SK-N-SH treated with all-trans-retinoic acid at 6 μM for 48 hours (cell line): ENCODE measurements around the gene MT2A.

Experiments
- ATAC-seq: fragments of 200-7000 bp; cut with Tn5 transposase; 3 replicates; pipeline ENCODE4 v1.9.1; 2020; ENCODE audit warnings: mild to moderate bottlenecking, moderate library complexity
- ARNTL ChIP-seq: fragments of 450-650 bp; formaldehyde crosslinking; IDR thresholded peaks from 2 replicates; pipeline ENCODE4 v1.5.0; 2020; ENCODE audit warnings: low read depth, mild to moderate bottlenecking, moderate library complexity, borderline replicate concordance
- BACH2 ChIP-seq: fragments of 250-450 bp; sonication (Bioruptor Pico); IDR thresholded peaks from 2 replicates; pipeline ENCODE4 v1.9.0; 2021; ENCODE audit warnings: mild to moderate bottlenecking, borderline replicate concordance
- CREB5 ChIP-seq: fragments of 250-450 bp; sonication (Bioruptor Pico); IDR thresholded peaks from 2 replicates; pipeline ENCODE4 v1.5.1; 2020; ENCODE audit warnings: low read depth, mild to moderate bottlenecking, moderate library complexity
- CSDC2 ChIP-seq: fragments of 250-450 bp; sonication (Bioruptor Pico); IDR thresholded peaks from 2 replicates; pipeline ENCODE4 v1.5.0; 2020; ENCODE audit warnings: mild to moderate bottlenecking, moderate library complexity
- ESRRG ChIP-seq: fragments of 250-450 bp; sonication (Bioruptor Pico); IDR thresholded peaks from 2 replicates; pipeline ENCODE4 v1.6.1; 2021; ENCODE audit warnings: mild to moderate bottlenecking
- GLIS3 ChIP-seq: fragments of 250-450 bp; sonication (Bioruptor Pico); IDR thresholded peaks from 2 replicates; pipeline ENCODE4 v1.5.0; 2020; ENCODE audit warnings: mild to moderate bottlenecking, moderate library complexity
- ISL1 ChIP-seq: fragments of 250-450 bp; sonication (Bioruptor Pico); IDR thresholded peaks from 2 replicates; pipeline ENCODE4 v2.1.2; 2022; ENCODE audit warnings: mild to moderate bottlenecking, moderate library complexity
- OSR1 ChIP-seq: fragments of 250-450 bp; sonication (Bioruptor Pico); IDR thresholded peaks from 2 replicates; pipeline ENCODE4 v1.8.0; 2022; ENCODE audit warnings: moderate library complexity, mild to moderate bottlenecking, inconsistent platforms
- POU6F1 ChIP-seq: fragments of 250-450 bp; sonication (Bioruptor Pico); IDR thresholded peaks from 2 replicates; pipeline ENCODE4 v1.8.0; 2021; ENCODE audit warnings: low read depth, mild to moderate bottlenecking, moderate library complexity, borderline replicate concordance
- PPARA ChIP-seq: fragments of 250-450 bp; sonication (Bioruptor Pico); IDR thresholded peaks from 2 replicates; pipeline ENCODE4 v1.5.0; 2020; ENCODE audit warnings: mild to moderate bottlenecking, borderline replicate concordance
- RARB ChIP-seq: fragments of 250-450 bp; sonication (Bioruptor Pico); IDR thresholded peaks from 2 replicates; pipeline ENCODE4 v1.8.0; 2021; ENCODE audit warnings: mild to moderate bottlenecking, moderate library complexity
- TCF4 ChIP-seq: fragments of 250-450 bp; sonication (Bioruptor Pico); IDR thresholded peaks from 2 replicates; pipeline ENCODE4 v1.8.0; 2021; ENCODE audit warnings: mild to moderate bottlenecking, moderate library complexity, borderline replicate concordance
- TOX ChIP-seq: fragments of 250-450 bp; sonication (Bioruptor Pico); IDR thresholded peaks from 2 replicates; pipeline ENCODE4 v1.8.0; 2021; ENCODE audit warnings: mild to moderate bottlenecking, moderate library complexity, borderline replicate concordance
- TSHZ2 ChIP-seq: fragments of 250-450 bp; sonication (Bioruptor Pico); IDR thresholded peaks from 2 replicates; pipeline ENCODE4 v1.5.0; 2020; ENCODE audit warnings: mild to moderate bottlenecking, moderate library complexity
- ZC3H10 ChIP-seq: fragments of 250-450 bp; sonication (Bioruptor Pico); IDR thresholded peaks from 2 replicates; pipeline ENCODE4 v1.5.1; 2021; ENCODE audit warnings: mild to moderate bottlenecking, moderate library complexity
- ZFP3 ChIP-seq: fragments of 250-450 bp; sonication (Bioruptor Pico); IDR thresholded peaks from 2 replicates; pipeline ENCODE4 v1.5.0; 2020; ENCODE audit warnings: mild to moderate bottlenecking, moderate library complexity
- ZFP30 ChIP-seq: fragments of 450-650 bp; formaldehyde crosslinking; IDR thresholded peaks from 2 replicates; pipeline ENCODE4 v1.5.0; 2022; ENCODE audit warnings: mild to moderate bottlenecking, moderate library complexity
- ZNF565 ChIP-seq: fragments of 450-650 bp; formaldehyde crosslinking; conservative IDR thresholded peaks from 2 replicates; pipeline ENCODE4 v1.5.0; 2020; ENCODE audit warnings: low read depth, mild to moderate bottlenecking, moderate library complexity
- ZNF70 ChIP-seq: fragments of 450-650 bp; formaldehyde crosslinking; IDR thresholded peaks from 2 replicates; pipeline ENCODE4 v1.5.0; 2020; ENCODE audit warnings: mild to moderate bottlenecking, moderate library complexity
- TF ChIP-seq, protein P1 (sequence below): fragments of 250-450 bp; sonication (Bioruptor Pico); IDR thresholded peaks from 2 replicates; pipeline ENCODE4 v1.5.1; 2021; ENCODE audit warnings: mild to moderate bottlenecking, moderate library complexity
- TF ChIP-seq, protein P2 (sequence below): fragments of 250-450 bp; sonication (Bioruptor Pico); IDR thresholded peaks from 2 replicates; pipeline ENCODE4 v1.8.0; 2020; ENCODE audit warnings: mild to moderate bottlenecking, moderate library complexity, borderline replicate concordance

The MT2A gene

GRCh38 chr16:56636616-56637413 lies 28.4 kb downstream of the MT2A start:
- ATAC-seq, result no peak
- TF ChIP-seq CSDC2 (CRISPR knock-in tag), result no peak
- no peak for TF ChIP-seq BACH2 (CRISPR knock-in tag)
- TF ChIP-seq ZFP30, result no peak
- no peak for TF ChIP-seq GLIS3 (CRISPR knock-in tag)
- TF ChIP-seq ARNTL, result no peak
- TF ChIP-seq OSR1 (CRISPR knock-in tag), result no peak
- TF ChIP-seq ZNF565 (CRISPR knock-in tag), result no peak
- no peak for TF ChIP-seq CREB5 (CRISPR knock-in tag)
- no peak for TF ChIP-seq ZNF70 (CRISPR knock-in tag)
- TF ChIP-seq ZFP3 (CRISPR knock-in tag), result no peak
- TF ChIP-seq ESRRG (CRISPR knock-in tag), result no peak
- TF ChIP-seq, protein P1, sequence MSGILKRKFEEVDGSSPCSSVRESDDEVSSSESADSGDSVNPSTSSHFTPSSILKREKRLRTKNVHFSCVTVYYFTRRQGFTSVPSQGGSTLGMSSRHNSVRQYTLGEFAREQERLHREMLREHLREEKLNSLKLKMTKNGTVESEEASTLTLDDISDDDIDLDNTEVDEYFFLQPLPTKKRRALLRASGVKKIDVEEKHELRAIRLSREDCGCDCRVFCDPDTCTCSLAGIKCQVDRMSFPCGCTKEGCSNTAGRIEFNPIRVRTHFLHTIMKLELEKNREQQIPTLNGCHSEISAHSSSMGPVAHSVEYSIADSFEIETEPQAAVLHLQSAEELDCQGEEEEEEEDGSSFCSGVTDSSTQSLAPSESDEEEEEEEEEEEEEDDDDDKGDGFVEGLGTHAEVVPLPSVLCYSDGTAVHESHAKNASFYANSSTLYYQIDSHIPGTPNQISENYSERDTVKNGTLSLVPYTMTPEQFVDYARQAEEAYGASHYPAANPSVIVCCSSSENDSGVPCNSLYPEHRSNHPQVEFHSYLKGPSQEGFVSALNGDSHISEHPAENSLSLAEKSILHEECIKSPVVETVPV (CRISPR knock-in tag), result no peak
- TF ChIP-seq ZC3H10 (CRISPR knock-in tag), result no peak
- TF ChIP-seq, protein P2, sequence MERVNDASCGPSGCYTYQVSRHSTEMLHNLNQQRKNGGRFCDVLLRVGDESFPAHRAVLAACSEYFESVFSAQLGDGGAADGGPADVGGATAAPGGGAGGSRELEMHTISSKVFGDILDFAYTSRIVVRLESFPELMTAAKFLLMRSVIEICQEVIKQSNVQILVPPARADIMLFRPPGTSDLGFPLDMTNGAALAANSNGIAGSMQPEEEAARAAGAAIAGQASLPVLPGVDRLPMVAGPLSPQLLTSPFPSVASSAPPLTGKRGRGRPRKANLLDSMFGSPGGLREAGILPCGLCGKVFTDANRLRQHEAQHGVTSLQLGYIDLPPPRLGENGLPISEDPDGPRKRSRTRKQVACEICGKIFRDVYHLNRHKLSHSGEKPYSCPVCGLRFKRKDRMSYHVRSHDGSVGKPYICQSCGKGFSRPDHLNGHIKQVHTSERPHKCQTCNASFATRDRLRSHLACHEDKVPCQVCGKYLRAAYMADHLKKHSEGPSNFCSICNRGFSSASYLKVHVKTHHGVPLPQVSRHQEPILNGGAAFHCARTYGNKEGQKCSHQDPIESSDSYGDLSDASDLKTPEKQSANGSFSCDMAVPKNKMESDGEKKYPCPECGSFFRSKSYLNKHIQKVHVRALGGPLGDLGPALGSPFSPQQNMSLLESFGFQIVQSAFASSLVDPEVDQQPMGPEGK (CRISPR knock-in tag), result no peak
- no peak for TF ChIP-seq RARB (CRISPR knock-in tag)
- TF ChIP-seq TCF4 (CRISPR knock-in tag), result no peak
- TF ChIP-seq TSHZ2 (CRISPR knock-in tag), result no peak
- TF ChIP-seq ISL1 (CRISPR knock-in tag), result no peak
- no peak for TF ChIP-seq POU6F1

DNA sequence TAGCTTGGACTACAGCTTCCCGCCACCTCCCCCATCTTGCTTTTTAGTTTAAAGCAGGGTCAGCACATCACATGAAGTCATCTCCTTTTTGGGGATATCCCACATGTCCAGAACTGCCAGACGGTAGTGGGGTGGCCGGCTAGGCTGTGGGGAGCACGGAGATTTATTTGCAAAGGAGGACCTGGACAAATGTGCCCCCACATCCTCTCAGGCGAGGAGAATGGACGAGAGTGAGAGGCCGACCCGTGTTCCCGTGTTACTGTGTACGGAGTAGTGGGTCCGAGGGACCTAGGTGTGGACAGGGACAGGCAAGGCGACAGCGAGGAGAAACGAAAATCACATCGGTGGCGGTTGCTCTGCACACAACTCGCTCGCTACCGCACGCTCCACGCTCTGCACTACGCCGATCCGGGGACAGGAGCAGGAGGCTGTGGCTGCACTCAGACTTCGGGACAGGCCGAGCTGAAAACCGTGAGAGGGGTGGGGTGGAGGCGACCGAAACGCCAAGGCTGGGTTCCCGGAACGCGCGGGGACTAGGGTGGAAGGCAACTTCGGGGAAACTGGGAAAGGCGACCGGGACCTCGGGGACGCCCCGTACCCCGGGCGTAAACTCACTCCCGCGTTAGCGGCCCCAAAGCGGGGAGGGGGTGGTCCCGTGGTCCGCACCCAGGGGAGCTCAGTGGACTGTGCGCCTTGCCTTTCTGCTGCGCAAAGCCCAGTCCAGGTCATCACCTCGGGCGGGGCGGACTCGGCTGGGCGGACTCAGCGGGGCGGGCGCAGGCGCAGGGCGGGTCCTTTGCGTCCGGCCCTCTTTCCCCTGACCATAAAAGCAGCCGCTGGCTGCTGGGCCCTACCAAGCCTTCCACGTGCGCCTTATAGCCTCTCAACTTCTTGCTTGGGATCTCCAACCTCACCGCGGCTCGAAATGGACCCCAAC lies 29.7 kb downstream of the MT2A start, which contains the start of gene MT1A:
Gene MT1A, plus strand, starts transcription at position 853 of the 937 bp plus-strand sequence. Its CDS starts 73 bp downstream, at position 926.
- ATAC-seq, result peak; percentile 78
- TF ChIP-seq TCF4 (CRISPR knock-in tag), result no peak
- TF ChIP-seq POU6F1, result no peak
- no peak for TF ChIP-seq PPARA
- TF ChIP-seq BACH2 (CRISPR knock-in tag), result no peak
- no peak for TF ChIP-seq OSR1 (CRISPR knock-in tag)
- no peak for TF ChIP-seq ZNF70 (CRISPR knock-in tag)
- TF ChIP-seq TOX, result no peak
- no peak for TF ChIP-seq ISL1 (CRISPR knock-in tag)
- TF ChIP-seq, protein P2 (CRISPR knock-in tag), result no peak
